HG02571 (cell line): ENCODE results near the gene PRKCH.

Experiments
- ATAC-seq: cut with Tn5 transposase; IDR thresholded peaks from one replicate; pipeline ENCODE4 v1.9.1; 2021; ENCODE audit warnings: mild to moderate bottlenecking, moderate library complexity; ENCODE audit not compliant: unreplicated experiment

The PRKCH gene

DNA sequence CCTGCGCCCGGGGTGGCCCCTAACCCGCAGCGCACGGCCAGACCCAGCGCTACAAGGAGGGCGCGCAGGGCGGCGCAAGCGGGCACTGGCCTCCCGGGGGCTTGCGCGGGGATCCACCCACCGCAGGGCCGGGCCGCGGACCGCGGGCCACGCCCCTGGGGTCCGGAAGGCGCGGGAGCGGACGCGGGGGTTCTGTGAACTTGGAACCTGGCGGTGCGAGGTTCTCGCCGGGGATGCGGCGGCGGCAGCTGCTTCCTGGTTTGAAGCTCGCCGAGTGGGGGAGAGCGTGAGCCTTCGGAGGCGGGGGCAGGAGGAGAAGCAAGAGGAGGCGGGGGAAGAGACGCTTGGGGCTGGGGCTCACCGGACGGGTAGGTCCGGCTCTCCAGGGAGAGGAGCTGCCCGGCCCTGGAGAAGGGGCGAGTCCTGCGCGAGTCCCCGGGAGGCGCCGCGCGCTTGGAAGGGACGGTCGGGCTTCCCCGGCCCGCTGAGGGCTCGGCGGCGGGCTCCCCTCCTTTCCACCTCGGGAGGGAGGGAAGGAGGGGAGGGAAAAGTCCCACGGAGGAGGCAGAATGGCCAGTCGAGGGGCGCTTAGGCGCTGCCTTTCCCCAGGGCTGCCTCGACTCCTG lies at the start of gene PRKCH:
PRKCH (plus strand) TSS at position 195 of the 626 bp plus-strand sequence. CDS start 523 bp downstream, outside the sequence.
- ATAC-seq, result peak; percentile 58

GRCh38 chr14:61277232-61277631 lies 44.1 kb upstream of the PRKCH start:
- no peak for ATAC-seq

DNA sequence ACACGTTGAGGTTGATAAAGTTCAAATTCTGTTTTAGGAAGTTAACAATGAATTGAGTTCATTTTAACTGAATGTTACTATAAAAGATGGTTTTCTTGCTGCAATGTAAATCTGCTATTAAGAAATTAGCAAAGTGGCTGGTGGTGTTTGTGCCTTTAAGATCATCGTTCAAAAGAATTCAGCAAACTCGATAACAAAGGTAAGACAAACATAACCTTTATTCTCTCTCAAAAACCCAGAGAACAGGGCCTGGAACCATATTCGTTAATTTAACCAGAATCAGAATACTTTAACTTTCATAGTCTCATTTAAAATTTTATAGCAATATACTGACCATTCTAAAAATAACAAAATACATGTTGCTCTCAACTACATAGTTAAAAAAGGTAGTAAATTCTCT lies 43.6 kb upstream of the PRKCH start:
- no peak for ATAC-seq

- no peak for ATAC-seq
Observed at GRCh38 chr14:61279082-61279481, 42.3 kb upstream of the PRKCH start.

- no peak for ATAC-seq
Observed at GRCh38 chr14:61280092-61280525, 41.3 kb upstream of the PRKCH start.

- no peak for ATAC-seq
Observed at GRCh38 chr14:61280526-61281185, 40.7 kb upstream of the PRKCH start.

DNA sequence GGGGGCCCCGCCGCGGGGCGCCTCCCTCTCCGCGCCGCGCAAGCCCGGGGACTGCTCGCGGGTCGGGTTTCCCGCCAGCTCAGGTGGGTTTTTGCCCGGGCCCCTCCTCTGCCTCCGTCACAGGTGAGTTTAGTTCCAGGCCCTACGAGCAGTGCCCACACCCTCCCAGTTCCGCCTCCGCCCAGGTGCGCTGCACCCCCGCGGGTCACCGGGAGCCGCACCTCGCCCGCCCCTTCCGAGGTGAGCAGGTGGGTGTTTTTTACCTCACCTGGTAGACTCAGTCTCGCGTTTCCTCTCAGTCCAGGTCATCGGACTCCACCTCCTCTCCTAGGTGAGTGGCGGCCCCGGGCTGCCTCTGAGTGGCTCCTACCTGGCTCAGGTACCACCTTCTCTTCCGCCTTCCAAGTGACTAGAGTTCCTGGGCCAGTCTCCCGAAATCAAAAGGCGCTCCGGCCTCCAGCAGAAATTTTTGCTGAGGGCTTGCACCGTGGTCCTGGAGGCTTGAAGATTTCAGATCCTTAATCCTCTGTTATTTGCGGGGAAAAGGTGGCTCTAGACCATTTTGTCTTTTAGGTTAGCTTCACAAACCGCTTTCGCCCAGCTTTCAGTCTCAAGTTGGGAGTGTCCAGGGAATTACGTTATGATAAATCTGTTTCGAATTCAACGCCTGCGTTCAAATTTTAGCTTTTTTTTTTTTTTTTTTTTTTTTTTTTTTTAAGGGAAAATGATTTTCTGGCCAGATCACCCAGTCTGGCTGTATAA lies 40.0 kb upstream of the PRKCH start, which contains the start of gene TMEM30B:
TMEM30B (minus strand) TSS at position 153 of the 762 bp plus-strand sequence. CDS start 191 bp downstream, outside the sequence.
- no peak for ATAC-seq

- ATAC-seq, result no peak
Observed at GRCh38 chr14:61281948-61282275, 39.5 kb upstream of the PRKCH start.

DNA sequence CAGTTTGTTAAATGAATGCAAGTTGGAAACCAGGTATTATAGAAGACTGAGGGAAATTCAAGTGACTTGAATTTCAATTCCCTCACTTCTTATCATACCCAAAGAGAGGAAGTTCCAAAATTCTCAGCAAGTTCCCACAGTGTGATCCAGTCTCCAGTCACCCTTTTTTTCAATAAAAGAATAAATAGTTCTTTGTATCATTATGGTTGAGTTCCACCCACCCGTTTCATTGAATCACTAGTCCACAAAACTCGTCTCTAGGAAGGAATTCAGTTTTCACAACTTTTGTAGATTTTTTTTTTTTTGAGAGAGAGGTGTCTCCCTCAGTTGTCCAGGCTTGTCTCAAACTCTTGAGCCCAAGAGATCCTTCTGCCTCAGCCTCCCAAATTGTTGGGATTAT lies 38.6 kb upstream of the PRKCH start:
- no peak for ATAC-seq

- no peak for ATAC-seq
Observed at GRCh38 chr14:61284001-61284400, 37.4 kb upstream of the PRKCH start.

DNA sequence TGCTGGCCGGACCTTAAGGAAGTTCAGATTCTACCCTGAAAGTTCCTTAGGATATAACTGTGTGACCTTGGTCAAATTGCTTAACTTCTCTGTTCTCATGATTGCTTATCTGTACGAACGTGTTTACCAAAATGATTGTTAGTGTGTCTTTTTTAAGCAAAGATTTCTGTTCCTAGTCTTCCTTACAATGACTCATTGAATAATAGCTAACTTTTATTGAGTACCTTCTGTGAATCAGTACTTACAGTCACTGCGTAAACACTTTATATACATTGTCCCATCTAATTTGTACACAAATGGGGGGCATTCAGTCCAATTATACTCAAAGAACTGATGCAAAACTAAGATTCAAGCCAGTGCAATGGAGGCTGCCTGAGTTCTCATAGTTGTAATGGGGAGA lies 36.0 kb upstream of the PRKCH start:
- no peak for ATAC-seq

DNA sequence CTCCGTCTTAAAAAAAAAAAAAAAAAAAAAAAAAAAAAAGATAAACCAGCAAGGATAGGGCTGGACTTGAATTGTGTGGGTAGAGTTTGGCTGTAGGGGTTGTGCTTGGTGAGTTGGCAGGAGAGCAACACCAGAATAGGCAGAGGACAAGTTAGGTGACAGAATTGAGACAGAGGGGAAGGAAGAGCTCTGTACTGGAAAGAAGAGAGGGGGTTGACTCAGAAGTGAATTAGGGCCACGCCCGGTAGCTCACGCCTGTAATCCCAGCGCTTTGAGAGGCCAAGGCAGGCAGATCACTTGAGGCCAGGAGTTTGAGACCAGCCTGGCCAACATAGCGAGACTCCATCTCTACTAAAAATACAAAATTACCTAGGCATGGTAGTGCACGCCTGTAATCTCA lies 34.2 kb upstream of the PRKCH start:
- no peak for ATAC-seq

GRCh38 chr14:61288228-61288627 lies 33.2 kb upstream of the PRKCH start:
- no peak for ATAC-seq

DNA sequence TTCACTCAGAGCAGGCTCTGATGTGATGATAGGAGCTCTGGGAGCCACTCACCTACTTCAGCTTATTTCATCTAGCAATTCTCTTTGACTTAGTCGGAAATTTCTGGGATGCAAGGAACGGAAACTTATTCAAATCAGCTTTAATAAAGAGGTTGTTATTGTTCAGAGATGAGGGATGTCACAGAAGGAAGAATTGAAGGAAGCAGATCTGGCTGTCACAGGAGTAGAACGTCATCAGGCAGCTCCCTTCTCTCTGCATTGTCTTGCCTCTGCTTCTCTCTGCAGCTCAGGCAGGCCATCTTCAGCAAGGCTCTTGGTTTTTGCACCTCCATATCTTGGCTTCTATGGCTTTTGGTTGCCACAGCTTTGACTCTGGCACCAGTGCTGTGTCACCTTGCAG lies 32.7 kb upstream of the PRKCH start:
- ATAC-seq, result no peak

GRCh38 chr14:61290701-61291100 lies 30.7 kb upstream of the PRKCH start:
- ATAC-seq, result no peak

DNA sequence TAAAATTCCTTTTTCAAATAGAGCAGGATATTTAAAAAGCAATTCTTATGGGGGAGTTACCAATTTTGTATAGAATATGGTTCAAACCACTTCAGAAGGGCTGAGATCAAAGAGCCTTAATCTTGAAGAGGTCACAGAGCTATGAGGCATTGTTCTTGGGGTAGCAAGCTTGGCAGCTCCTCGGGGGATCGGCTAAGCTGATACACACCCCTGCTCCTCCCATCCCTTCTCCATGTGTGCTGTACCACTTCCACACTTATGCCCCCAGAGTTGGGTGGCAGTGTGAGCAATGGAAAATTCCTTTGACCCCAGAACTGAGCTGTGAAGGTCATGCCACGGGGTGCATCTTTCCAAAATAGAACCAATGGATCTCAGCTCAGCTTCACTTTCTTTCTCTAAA lies 25.2 kb upstream of the PRKCH start:
- ATAC-seq, result no peak

DNA sequence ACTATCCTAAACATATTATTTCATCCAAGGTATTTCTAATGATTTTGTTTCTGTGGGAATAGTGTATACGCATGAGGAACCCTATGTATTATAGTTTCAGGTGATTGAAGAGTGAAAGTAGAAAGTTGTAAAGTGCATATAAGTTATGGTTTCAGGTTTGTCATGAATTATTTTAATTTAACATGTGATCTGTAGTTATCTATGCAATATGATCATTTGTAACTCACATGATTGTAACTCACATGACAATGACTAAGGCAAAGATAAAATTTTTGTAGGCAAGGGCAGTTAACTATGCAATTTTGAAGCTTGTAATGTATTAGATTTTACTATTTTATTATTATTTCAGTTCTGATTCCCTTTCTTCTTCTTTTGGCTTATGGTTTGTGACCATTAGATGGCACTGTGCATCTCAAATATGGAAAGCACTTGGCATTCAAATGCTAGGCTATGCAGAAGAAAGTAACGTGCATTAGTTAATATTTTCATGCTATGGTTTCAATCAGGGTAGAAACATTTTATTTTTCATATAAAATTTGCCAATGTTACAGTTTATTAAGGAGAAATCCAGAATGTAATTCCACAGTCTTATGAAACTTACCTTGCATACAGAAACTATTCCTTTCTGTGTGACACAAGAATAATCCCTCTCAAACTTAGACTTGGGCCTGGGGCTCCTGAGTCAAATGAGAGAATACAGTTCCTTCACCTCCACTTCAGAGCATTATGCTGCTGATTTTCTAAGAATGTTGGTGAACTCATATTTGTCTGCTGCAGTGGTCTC lies 24.5 kb upstream of the PRKCH start:
- no peak for ATAC-seq

DNA sequence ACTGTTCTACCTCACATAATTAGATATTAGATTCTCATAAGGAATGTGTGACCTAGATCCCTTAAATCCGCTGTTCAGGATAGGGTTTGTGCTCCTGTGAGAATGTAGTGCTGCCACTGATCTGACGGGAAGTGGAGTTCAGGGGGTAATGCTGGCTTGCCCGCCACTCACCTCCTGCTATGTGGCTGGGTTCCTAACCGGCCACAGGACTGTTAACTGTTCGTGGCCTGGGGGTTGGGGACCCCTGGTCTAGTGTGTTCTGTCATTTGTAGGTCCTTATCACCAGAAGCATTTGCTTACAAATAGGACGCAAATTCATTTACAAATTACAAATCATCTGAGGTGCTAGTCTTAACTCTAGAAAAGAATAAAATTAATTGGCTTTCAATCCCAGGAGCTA lies 23.8 kb upstream of the PRKCH start:
- no peak for ATAC-seq

DNA sequence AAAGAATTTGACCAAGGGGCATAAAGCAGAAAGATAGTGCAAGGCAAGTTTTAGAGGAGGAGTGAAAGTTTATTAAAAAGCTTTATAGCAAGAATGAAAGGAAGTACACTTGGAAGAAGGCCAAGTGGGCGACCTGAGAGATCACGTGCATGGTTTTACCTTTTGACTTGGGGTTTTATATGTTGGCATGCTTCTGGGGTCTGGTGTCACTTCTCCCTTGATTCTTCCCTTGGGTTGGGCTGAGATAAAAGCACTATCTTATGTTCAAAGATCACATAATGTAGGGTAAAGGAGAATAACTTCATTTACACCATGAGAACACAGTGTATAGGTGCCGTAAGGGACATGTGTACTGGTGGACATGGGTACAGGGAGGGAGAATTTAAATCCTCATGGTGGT lies 22.6 kb upstream of the PRKCH start:
- ATAC-seq, result no peak

GRCh38 chr14:61300209-61300608 lies 21.2 kb upstream of the PRKCH start:
- ATAC-seq, result no peak

GRCh38 chr14:61300754-61301153 lies 20.6 kb upstream of the PRKCH start:
- no peak for ATAC-seq
